GM23338 (cell line): ENCODE results near the gene DOCK6. TPM values are rescaled to one million over a fixed set of nuclear protein-coding genes. Genes with fewer than 3 reads are reported as not detected.

ENCODE experiments used
- ATAC-seq: fragments of 200-7000 bp; cut with Tn5 transposase; 3 replicates; pipeline ENCODE4 v1.9.1; 2020
- DNase-seq: peaks from one replicate; pipeline ENCODE4 v3.0.0-alpha.2; 2015; ENCODE audit warnings: low spot score
- H2AFZ ChIP-seq: fragments of 200-600 bp; sonication (generic); 2 replicates; pipeline ENCODE4 v1.8.0; 2016; ENCODE audit warnings: antibody characterized with exemption, mild to moderate bottlenecking, moderate library complexity
- H3F3A ChIP-seq: fragments of 200-600 bp; sonication (generic); replicated peaks from 2 replicates; pipeline ENCODE4 v1.8.0; 2017; ENCODE audit warnings: antibody characterized with exemption, mixed run types, low read depth
- H3K27ac ChIP-seq: fragments of 200-600 bp; sonication (generic); 2 replicates; pipeline ENCODE4 v1.6.1; 2016; ENCODE audit warnings: low read depth
- H3K27me3 ChIP-seq: fragments of 200-600 bp; sonication (generic); 2 replicates; pipeline ENCODE4 v1.8.0; 2016; ENCODE audit warnings: mild to moderate bottlenecking, mixed run types, moderate library complexity; ENCODE audit not compliant: insufficient read depth
- H3K36me3 ChIP-seq: fragments of 200-600 bp; sonication (generic); 2 replicates; pipeline ENCODE4 v1.8.0; 2016; ENCODE audit warnings: mild to moderate bottlenecking; ENCODE audit not compliant: insufficient read depth
- H3K4me1 ChIP-seq: fragments of 200-600 bp; sonication (generic); 2 replicates; pipeline ENCODE4 v1.8.0; 2016; ENCODE audit warnings: mild to moderate bottlenecking, moderate library complexity; ENCODE audit not compliant: insufficient read depth
- H3K4me2 ChIP-seq: fragments of 200-600 bp; sonication (generic); 2 replicates; pipeline ENCODE4 v1.7.1; 2017; ENCODE audit warnings: mixed run types
- H3K4me3 ChIP-seq: fragments of 200-600 bp; sonication (generic); 2 replicates; pipeline ENCODE4 v1.6.1; 2016; ENCODE audit warnings: mixed run types
- H3K79me2 ChIP-seq: fragments of 200-600 bp; sonication (generic); replicated peaks from 2 replicates; pipeline ENCODE4 v1.8.0; 2017; ENCODE audit warnings: mild to moderate bottlenecking; ENCODE audit not compliant: insufficient read depth
- H3K9me2 ChIP-seq: fragments of 200-600 bp; sonication (generic); 2 replicates; pipeline ENCODE4 v1.8.0; 2017; ENCODE audit not compliant: insufficient read depth
- H4K20me1 ChIP-seq: fragments of 200-600 bp; sonication (generic); replicated peaks from 2 replicates; pipeline ENCODE4 v1.8.0; 2017; ENCODE audit warnings: mild to moderate bottlenecking; ENCODE audit not compliant: insufficient read depth
- H3K27ac Mint-ChIP-seq: 2 replicates; pipeline ENCODE4 v1.8.0; 2020; ENCODE audit warnings: inconsistent platforms, mild to moderate bottlenecking, moderate library complexity, mixed read lengths
- H3K27me3 Mint-ChIP-seq: 3 replicates; pipeline ENCODE4 v1.8.0; 2022; ENCODE audit warnings: low read depth, mild to moderate bottlenecking, moderate library complexity, mixed read lengths, inconsistent platforms; ENCODE audit not compliant: insufficient read depth, poor library complexity
- H3K36me3 Mint-ChIP-seq: 3 replicates; pipeline ENCODE4 v1.8.0; 2021; ENCODE audit warnings: low read depth, mild to moderate bottlenecking, inconsistent platforms, moderate library complexity, mixed read lengths
- H3K4me1 Mint-ChIP-seq: 3 replicates; pipeline ENCODE4 v1.8.0; 2020; ENCODE audit warnings: mild to moderate bottlenecking, inconsistent platforms, mixed read lengths
- H3K4me3 Mint-ChIP-seq: 3 replicates; pipeline ENCODE4 v1.8.0; 2021; ENCODE audit warnings: moderate library complexity, mild to moderate bottlenecking, inconsistent platforms, mixed read lengths
- H3K9me3 Mint-ChIP-seq: 3 replicates; pipeline ENCODE4 v1.8.0; 2020; ENCODE audit warnings: moderate library complexity, mild to moderate bottlenecking, inconsistent platforms, mixed read lengths
- CREB1 ChIP-seq: fragments of 250-450 bp; sonication (Bioruptor Pico); IDR thresholded peaks from 2 replicates; pipeline ENCODE4 v1.5.0; 2020; ENCODE audit warnings: low read depth, mild to moderate bottlenecking, moderate library complexity
- CTCF ChIP-seq, 2 experiments: fragments of 200-600 bp in 1 of 2; sonication (generic) in 1 of 2; conservative IDR thresholded peaks; 2 replicates each; pipeline versions ENCODE4 v1.5.1 to v1.6.1; 2016 to 2017; ENCODE audit warnings: antibody characterized with exemption in 2 of 2, low read depth in 2 of 2, mild to moderate bottlenecking in 2 of 2, moderate library complexity in 1 of 2
- ETS1 ChIP-seq: IDR thresholded peaks from 2 replicates; pipeline ENCODE4 v1.6.1; 2016; ENCODE audit warnings: antibody characterized with exemption
- EZH2 ChIP-seq: fragments of 200-600 bp; sonication (generic); IDR thresholded peaks from one replicate; pipeline ENCODE4 v1.8.0; 2017; ENCODE audit warnings: antibody characterized with exemption, mild to moderate bottlenecking, low read depth; ENCODE audit not compliant: unreplicated experiment
- JUNB ChIP-seq: IDR thresholded peaks from one replicate; pipeline ENCODE4 v1.6.1; 2016; ENCODE audit warnings: antibody characterized with exemption; ENCODE audit not compliant: unreplicated experiment
- NANOG ChIP-seq: IDR thresholded peaks from 2 replicates; pipeline ENCODE4 v1.6.1; 2016; ENCODE audit warnings: antibody characterized with exemption, borderline replicate concordance
- POLR2AphosphoS5 ChIP-seq: IDR thresholded peaks from 2 replicates; pipeline ENCODE4 v1.6.1; 2016; ENCODE audit warnings: antibody characterized with exemption, low read depth
- STAT1 ChIP-seq: IDR thresholded peaks from one replicate; pipeline ENCODE4 v1.6.1; 2016; ENCODE audit warnings: antibody characterized with exemption; ENCODE audit not compliant: unreplicated experiment
- ZNF114 ChIP-seq: fragments of 250-450 bp; sonication (Bioruptor Pico); IDR thresholded peaks from 2 replicates; pipeline ENCODE4 v1.5.0; 2020; ENCODE audit warnings: mild to moderate bottlenecking, moderate library complexity
- ZNF331 ChIP-seq: fragments of 250-450 bp; sonication (Bioruptor Pico); IDR thresholded peaks from 2 replicates; pipeline ENCODE4 v1.5.0; 2020; ENCODE audit warnings: low read depth, mild to moderate bottlenecking, moderate library complexity
- ZNF462 ChIP-seq: fragments of 250-450 bp; sonication (Bioruptor Pico); IDR thresholded peaks from 2 replicates; pipeline ENCODE4 v1.5.0; 2020; ENCODE audit warnings: mild to moderate bottlenecking, moderate library complexity
- polyA plus RNA-seq: library from polyadenylated mRNA; unstranded; fragments of >200 nt; fragmentation: Nextera tagmentation; extraction: Ambion mirVana; gene quantifications from 2 replicates; pipeline ENCODE4 v1.2.1, GENCODE V29; 2016
- total RNA-seq: library from RNA; depleted of rRNA; stranded (reverse); fragments of >200 nt; shearing (Covaris generic); gene quantifications from 2 replicates; pipeline ENCODE4 v1.2.3, GENCODE V29; 2014

Gene DOCK6
- total and polyA plus RNA-seq, 2 experiments from 2014 or later = 34.6 to 49.0 TPM

- Histone ChIP-seq H2AFZ (no peak overlapping the region), H3K27ac (no peak overlapping the region), H4K20me1 (no peaks in the 10 kb centered on the region), H3K79me2 (no peaks in the 10 kb centered on the region), H3K4me2 (no peak overlapping the region), H3K4me3 (no peak overlapping the region), H3K9me2 (no peaks in the 10 kb centered on the region), H3F3A (peaks cover 27% of the 10 kb centered on the region), H3K27me3 (no peaks in the 10 kb centered on the region), H3K4me1 (no peaks in the 10 kb centered on the region; the same call in 1 of the 2 replicates), H3K36me3 (0 out of 2 replicates have a peak, but pooled peaks cover 3% of the 10 kb centered on the region)
- ATAC-seq (no peak), DNase-seq (no peak)
- Mint-ChIP-seq H3K9me3 (no peaks in the 10 kb centered on the region), H3K4me3 (no peak overlapping the region), H3K27ac (no peak overlapping the region), H3K27me3 (peaks cover 9% of the 10 kb centered on the region), H3K36me3 (peaks cover 10% of the 10 kb centered on the region; the same call in 2 of the 3 replicates), H3K4me1 (peaks cover 3% of the 10 kb centered on the region; the same call in 2 of the 3 replicates)
- no peak for TF ChIP-seq CREB1 (CRISPR knock-in tag)
- no peak for TF ChIP-seq JUNB
- no peak for TF ChIP-seq EZH2
These were observed 59.7 kb downstream of the DOCK6 start for GRCh38 chr19:11202488-11203193.

- Histone ChIP-seq H3K36me3 (no peaks in the 10 kb centered on the region), H4K20me1 (no peaks in the 10 kb centered on the region), H2AFZ (no peak overlapping the region), H3K4me2 (no peak overlapping the region), H3K27me3 (no peaks in the 10 kb centered on the region), H3K4me1 (no peaks in the 10 kb centered on the region; the same call in 1 of the 2 replicates), H3K9me2 (no peaks in the 10 kb centered on the region), H3F3A (peaks cover 27% of the 10 kb centered on the region), H3K79me2 (no peaks in the 10 kb centered on the region), H3K27ac (no peak overlapping the region), H3K4me3 (no peak overlapping the region)
- Mint-ChIP-seq H3K4me3 (no peak overlapping the region), H3K27me3 (peaks cover 11% of the 10 kb centered on the region), H3K27ac (no peak overlapping the region), H3K4me1 (peaks cover 3% of the 10 kb centered on the region; the same call in 2 of the 3 replicates), H3K36me3 (peaks cover 10% of the 10 kb centered on the region; the same call in 2 of the 3 replicates), H3K9me3 (no peaks in the 10 kb centered on the region)
- ATAC-seq = no peak
- no peak for DNase-seq
- no peak for TF ChIP-seq STAT1
- TF ChIP-seq CTCF (conservative IDR thresholded peaks at IDR 0.05; ENCODE audit: low read depth in 2 of 2) = no peak
- TF ChIP-seq ETS1 = no peak
- no peak for TF ChIP-seq EZH2
- TF ChIP-seq ZNF331 (CRISPR knock-in tag) = no peak
- no peak for TF ChIP-seq ZNF462 (CRISPR knock-in tag)
- TF ChIP-seq CREB1 (CRISPR knock-in tag) = no peak
- no peak for TF ChIP-seq POLR2AphosphoS5
- no peak for TF ChIP-seq NANOG
- no peak for TF ChIP-seq JUNB
- TF ChIP-seq ZNF114 (CRISPR knock-in tag) = no peak
These were observed 60.5 kb downstream of the DOCK6 start for GRCh38 chr19:11201791-11202190.
